Body of pancreas (tissue), 4 donors: ENCODE measurements around the gene DPYD. TPM values are rescaled to one million over a fixed set of nuclear protein-coding genes. Genes with fewer than 3 reads are reported as not detected.

Experiments
- ATAC-seq: fragments of 150-250 bp; one replicate; pipeline ENCODE4 v1.9.1; 2016
- DNase-seq, 4 donors: peaks; one replicate each; pipeline ENCODE4 v3.0.0-alpha.2; 2019
- H3K27ac ChIP-seq, 4 donors: fragments of 200-600 bp; sonication (generic); 1 replicate in 3 of 4; 2 replicates in 1 of 4; pipeline versions ENCODE4 v1.5.1 to v1.6.1; 2016 to 2019; ENCODE audit warnings: mild to moderate bottlenecking in 1 of 4, mixed read lengths in 1 of 4, moderate library complexity in 1 of 4
- H3K27me3 ChIP-seq, 2 donors: fragments of 200-600 bp; sonication (generic); one replicate each; pipeline ENCODE4 v1.6.0; 2016; ENCODE audit warnings: mild to moderate bottlenecking in 1 of 2
- H3K36me3 ChIP-seq, 2 donors: fragments of 200-600 bp; sonication (generic); replicated peaks in 1 of 2; 2 replicates each; pipeline ENCODE4 v1.5.1; 2016; ENCODE audit warnings: low read depth in 2 of 2; ENCODE audit not compliant: insufficient read depth in 1 of 2
- H3K4me1 ChIP-seq: fragments of 200-600 bp; sonication (generic); one replicate; pipeline ENCODE4 v1.6.0; 2016
- H3K4me3 ChIP-seq, 2 donors: fragments of 200-600 bp; sonication (generic); 1 replicate in 1 of 2; 2 replicates in 1 of 2; pipeline ENCODE4 v1.5.1; 2016 to 2019
- H3K9me3 ChIP-seq, 3 donors: fragments of 200-600 bp; sonication (generic); 1 replicate in 2 of 3; 2 replicates in 1 of 3; pipeline ENCODE4 v1.5.1; 2016
- CTCF ChIP-seq, 7 experiments: fragments of 450-650 bp in 4 of 7; fragments of 200-600 bp in 3 of 7; sonication (generic) in 3 of 7; IDR thresholded peaks; one replicate each; pipeline ENCODE4 v1.5.1; 2016 to 2019; ENCODE audit warnings: antibody characterized with exemption in 7 of 7
- POLR2A ChIP-seq, 3 donors: fragments of 450-650 bp; IDR thresholded peaks; one replicate each; pipeline ENCODE4 v1.6.1; 2016; ENCODE audit warnings: antibody characterized with exemption in 3 of 3, mild to moderate bottlenecking in 2 of 3
- WGBS, 2 donors: methylation state at CpG; one replicate each; pipeline ENCODE4 v1.1.5; 2017; 5-methylcytosine and 5-hydroxymethylcytosine counted together
- intact Hi-C: fragments of 100-400 bp; cut with DNase I; formaldehyde crosslinking; loops from one replicate; pipeline ENCODE4 v1.15.1; 2023
- total RNA-seq, 2 donors: library from RNA; depleted of rRNA; stranded (reverse); fragments of >200 nt; gene quantifications; one replicate each; pipeline ENCODE4 v1.1.0, GENCODE V29; 2016

DPYD gene
- total RNA-seq, 2 donors from 2014 or later: 13.8 to 17.1 TPM

GRCh38 chr1:97833881-97834280 is 87.0 kb downstream of the DPYD start:
- WGBS, 2 donors: 59 to 77% methylated on average over 2 of the region's 2 CpGs

GRCh38 chr1:97832481-97832880 is 88.4 kb downstream of the DPYD start:
- ATAC-seq (no peak), DNase-seq (no peak)
- no peaks in the 10 kb centered on the region for H3K27me3 ChIP-seq
- H3K27ac ChIP-seq: no peak overlapping the region
- TF ChIP-seq CTCF (IDR thresholded peaks at IDR 0.05): no peak
- intact Hi-C loops: no loop called here
- H3K4me3 ChIP-seq: no peak overlapping the region
- 74 to 84% methylated on average over 1 of the region's 1 CpG for WGBS, 2 donors
- H3K9me3 ChIP-seq: no peaks in the 10 kb centered on the region
- no peaks in the 10 kb centered on the region for H3K36me3 ChIP-seq
- no peaks in the 10 kb centered on the region for H3K4me1 ChIP-seq

More at GRCh38 chr1:97833881-97834280, 87.0 kb downstream of the DPYD start:
- intact Hi-C loops: no loop called here
- H3K27ac ChIP-seq: no peak overlapping the region
- DNase-seq (no peak), ATAC-seq (no peak)
- no peaks in the 10 kb centered on the region for H3K4me1 ChIP-seq
- H3K36me3 ChIP-seq: no peaks in the 10 kb centered on the region
- H3K27me3 ChIP-seq: no peaks in the 10 kb centered on the region
- TF ChIP-seq POLR2A (IDR thresholded peaks at IDR 0.05): no peak
- TF ChIP-seq CTCF (IDR thresholded peaks at IDR 0.05): no peak
- no peak overlapping the region for H3K4me3 ChIP-seq
- H3K9me3 ChIP-seq: no peaks in the 10 kb centered on the region

- Histone ChIP-seq H3K9me3 (no peaks in the 10 kb centered on the region), H3K4me1 (no peaks in the 10 kb centered on the region), H3K27ac (no peak overlapping the region), H3K4me3 (no peak overlapping the region), H3K27me3 (no peaks in the 10 kb centered on the region), H3K36me3 (no peaks in the 10 kb centered on the region)
- ATAC-seq: no peak
- TF ChIP-seq CTCF (IDR thresholded peaks at IDR 0.05) (no peak), POLR2A (IDR thresholded peaks at IDR 0.05) (no peak)
- no peak for DNase-seq
- intact Hi-C loops: no loop called here
- WGBS, 2 donors: 93 to 95% methylated on average over 3 of the region's 3 CpGs
Observed at GRCh38 chr1:97827887-97828286, 92.9 kb downstream of the DPYD start.

GRCh38 chr1:97826820-97827219 is 94.0 kb downstream of the DPYD start:
- TF ChIP-seq CTCF (IDR thresholded peaks at IDR 0.05) (no peak), POLR2A (IDR thresholded peaks at IDR 0.05) (no peak)
- Histone ChIP-seq H3K4me1 (no peaks in the 10 kb centered on the region), H3K9me3 (no peaks in the 10 kb centered on the region), H3K27me3 (no peaks in the 10 kb centered on the region), H3K36me3 (no peaks in the 10 kb centered on the region), H3K4me3 (no peak overlapping the region), H3K27ac (no peak overlapping the region)
- ATAC-seq: no peak
- intact Hi-C loops: no loop called here
- DNase-seq: no peak

GRCh38 chr1:97824624-97825023 is 96.2 kb downstream of the DPYD start:
- 71 to 74% methylated on average over 5 of the region's 5 CpGs for WGBS, 2 donors
- Histone ChIP-seq H3K36me3 (no peaks in the 10 kb centered on the region), H3K9me3 (no peaks in the 10 kb centered on the region), H3K27me3 (no peaks in the 10 kb centered on the region), H3K4me1 (no peaks in the 10 kb centered on the region), H3K27ac (no peak overlapping the region), H3K4me3 (no peak overlapping the region)
- no peak for TF ChIP-seq CTCF (IDR thresholded peaks at IDR 0.05)
- TF ChIP-seq POLR2A (IDR thresholded peaks at IDR 0.05): no peak
- no peak for DNase-seq
- ATAC-seq: no peak
- intact Hi-C loops: no loop called here
